ENCODE data around the gene RHOT2. TPM values are rescaled to one million over a fixed set of nuclear protein-coding genes. Genes with fewer than 3 reads are reported as not detected.

Gene RHOT2
- total and polyA plus RNA-seq, 12 donors: 34.7 to 462 (median 89.2) TPM

DNA sequence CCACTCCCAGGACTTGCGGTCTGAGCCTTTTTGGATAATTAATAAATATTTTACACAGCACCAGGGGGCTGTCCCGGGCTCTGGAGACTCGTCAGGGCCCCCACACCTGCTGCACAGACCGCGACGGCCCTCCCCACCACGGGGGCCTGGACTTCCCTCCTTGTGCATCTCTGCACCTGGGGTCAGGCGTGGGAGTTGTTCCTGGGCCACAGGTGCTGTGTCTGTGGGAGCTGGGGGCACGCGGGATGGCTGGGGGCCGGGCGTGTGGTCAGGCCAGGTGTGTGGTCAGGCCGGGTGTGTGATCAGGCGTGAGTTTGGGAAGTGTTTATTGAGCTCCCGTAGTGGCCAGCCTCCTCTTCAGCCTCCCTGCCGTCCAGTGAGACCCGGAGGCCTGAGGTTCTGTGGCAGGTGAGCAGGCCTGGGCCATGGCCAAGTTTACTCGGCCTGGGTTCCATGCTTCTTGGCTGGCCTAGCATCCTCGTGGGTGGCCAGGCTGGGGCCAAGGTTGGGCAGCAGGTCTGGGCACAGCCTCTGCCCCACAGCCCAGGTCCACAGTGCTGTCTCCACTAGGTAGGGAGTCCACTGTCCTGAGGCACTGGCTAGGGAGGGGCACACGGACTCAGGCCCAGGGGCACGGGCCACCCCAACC lies 10.4 kb downstream of the RHOT2 start:
- Histone ChIP-seq H3K4me1 (replicated peaks in 1 of 2) (peaks cover 31 to 41% of the 10 kb centered on the region in 2 donors), H3K9me3 (replicated peaks in 1 of 3) (no peaks in the 10 kb centered on the region), H3K27me3 (no peaks in the 10 kb centered on the region), H3K4me3 (no peak overlapping the region), H3K27ac (no peak overlapping the region), H3K36me3 (replicated peaks in 1 of 2) (peaks cover 0 to 24% of the 10 kb centered on the region in 2 donors)
- WGBS, 4 donors: 49 to 82% (median 75%) methylated on average over 4 to 21 of the region's 21 CpGs
- no peak for TF ChIP-seq CTCF (IDR thresholded peaks at IDR 0.05)
- TF ChIP-seq POLR2A (IDR thresholded peaks at IDR 0.05): no peak
- intact Hi-C loops (cut with DNase I): no loop called here
- DNase-seq: no peak

DNA sequence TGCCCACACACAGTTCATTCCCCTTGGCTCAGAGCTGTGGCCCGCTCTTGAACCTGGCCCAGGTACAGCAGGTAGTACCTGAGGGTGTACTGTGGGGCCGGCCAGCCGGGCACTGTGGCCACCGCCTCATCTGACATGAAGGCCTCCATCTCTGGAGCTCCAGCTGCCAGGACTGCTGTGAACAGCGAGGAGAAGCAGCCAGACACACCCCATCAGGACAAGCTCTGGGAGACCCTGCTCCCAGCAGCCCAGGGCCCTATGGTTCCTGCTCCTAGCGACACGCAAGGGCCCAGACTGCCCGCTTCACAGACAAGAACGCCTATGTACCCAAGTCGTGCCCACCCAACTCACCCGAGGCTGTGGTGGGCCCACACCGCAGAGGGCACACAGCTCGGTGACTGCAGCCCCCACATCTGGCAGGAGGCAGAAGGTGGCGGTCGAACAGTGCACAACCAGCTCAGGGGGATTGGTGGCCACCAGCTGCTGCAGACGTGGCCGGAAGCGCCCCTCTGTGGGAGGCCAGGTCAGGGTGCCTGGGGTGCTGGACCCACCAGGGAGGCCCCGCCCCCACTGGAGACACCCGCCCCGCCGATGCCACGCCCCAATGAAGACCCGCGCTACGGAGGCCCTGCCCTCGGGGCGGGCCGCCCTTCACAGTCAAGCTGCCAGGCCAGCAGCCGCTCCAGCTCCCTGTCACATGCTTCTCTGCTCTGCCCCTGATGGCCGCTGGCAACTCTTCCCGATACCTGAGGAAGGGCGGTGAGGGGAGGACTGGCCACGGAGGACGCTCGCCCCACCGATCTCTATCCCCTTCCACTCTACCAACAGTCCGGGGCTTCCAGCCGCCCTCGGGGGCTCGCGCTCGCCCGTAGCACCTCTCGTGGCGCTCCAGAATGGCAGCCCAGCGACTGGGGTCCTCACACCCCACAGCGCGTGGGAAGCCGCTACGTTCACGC lies 11.2 kb downstream of the RHOT2 start:
- Histone ChIP-seq H3K27ac (peak overlapping the region in 4 of 5 donors; percentile 47 to 94 (median 80)), H3K9me3 (replicated peaks in 1 of 3) (no peaks in the 10 kb centered on the region), H3K36me3 (replicated peaks in 1 of 2) (peaks cover 0 to 19% of the 10 kb centered on the region in 2 donors), H3K27me3 (no peaks in the 10 kb centered on the region), H3K4me3 (peak overlapping the region in 1 of 4 donors; percentile 99), H3K4me1 (replicated peaks in 1 of 2) (peaks cover 35 to 43% of the 10 kb centered on the region in 2 donors)
- TF ChIP-seq CTCF (IDR thresholded peaks at IDR 0.05): no peak
- peak; percentile 6 to 14 for TF ChIP-seq POLR2A (IDR thresholded peaks at IDR 0.05)
- intact Hi-C loops (cut with DNase I): no loop called here
- peak; percentile 82 to 91 (median 86) for DNase-seq
- 0 to 50% (median 23%) methylated on average over 1 to 52 of the region's 52 CpGs for WGBS, 4 donors

DNA sequence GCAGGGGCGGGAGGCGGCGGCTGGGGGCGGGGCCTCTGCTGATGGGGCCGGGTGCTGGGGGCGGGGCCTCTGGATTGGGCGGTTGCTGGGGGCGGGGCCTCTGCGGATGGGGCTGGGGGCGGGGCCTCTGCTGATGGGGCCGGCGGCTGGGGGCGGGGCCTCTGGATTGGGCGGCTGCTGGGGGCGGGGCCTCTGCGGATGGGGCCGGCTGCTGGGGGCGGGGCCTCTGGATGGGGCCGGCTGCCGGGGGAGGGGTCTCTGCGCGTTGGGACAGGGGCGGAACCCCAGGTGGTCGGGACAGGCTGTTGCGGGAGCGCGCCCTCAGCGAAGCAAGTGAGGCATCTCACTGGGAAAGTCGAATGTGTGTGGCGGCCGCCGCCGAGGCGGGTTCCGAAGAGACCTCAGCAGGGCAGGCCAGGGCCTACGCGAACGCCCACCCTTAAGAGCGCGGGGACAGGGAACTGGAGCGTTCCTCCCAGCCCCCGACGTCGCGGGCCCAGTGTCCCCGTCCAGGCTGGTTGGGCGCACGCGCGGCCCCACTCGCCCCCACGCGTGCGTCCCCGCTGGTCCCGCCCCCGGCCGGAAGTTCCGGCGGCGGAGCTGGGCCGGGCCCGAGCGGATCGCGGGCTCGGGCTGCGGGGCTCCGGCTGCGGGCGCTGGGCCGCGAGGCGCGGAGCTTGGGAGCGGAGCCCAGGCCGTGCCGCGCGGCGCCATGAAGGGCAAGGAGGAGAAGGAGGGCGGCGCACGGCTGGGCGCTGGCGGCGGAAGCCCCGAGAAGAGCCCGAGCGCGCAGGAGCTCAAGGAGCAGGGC lies 12.1 kb downstream of the RHOT2 start, which contains the start of gene STUB1:
Gene STUB1 (plus strand): TSS at position 597 of the 811 bp plus-strand sequence. CDS start 116 bp downstream, at position 713.
- H3K4me3 ChIP-seq: peak within 1 kb of the TSS; percentile 27 to 99 (median 46)
- H3K4me1 ChIP-seq (replicated peaks in 1 of 2): peaks cover 31 to 42% of the 10 kb centered on the region in 2 donors
- DNase-seq: peak; percentile 87 to 92 (median 91)
- no peaks in the 10 kb centered on the region for H3K9me3 ChIP-seq (replicated peaks in 1 of 3)
- WGBS, 4 donors: 0 to 1% (median 1%) methylated on average over 8 to 91 of the region's 91 CpGs
- H3K36me3 ChIP-seq (replicated peaks in 1 of 2): peaks cover 0 to 19% of the 10 kb centered on the region in 2 donors
- peak within 1 kb of the TSS; percentile 79 to 94 (median 86) for H3K27ac ChIP-seq
- intact Hi-C loops (cut with DNase I): no loop called here
- no peaks in the 10 kb centered on the region for H3K27me3 ChIP-seq
- TF ChIP-seq POLR2A (IDR thresholded peaks at IDR 0.05) (peak; percentile 49 to 78), CTCF (IDR thresholded peaks at IDR 0.05) (peak in 1 of 6 experiments; percentile 4)

Measured in adrenal gland (tissue), 12 donors.